Ovary (tissue), 9 donors: Measurements from ENCODE around the gene CCDC177. TPM values are rescaled to one million over a fixed set of nuclear protein-coding genes. Genes with fewer than 3 reads are reported as not detected.
"Not testable (repeated sequence)": the region's sequence is repeated elsewhere in the genome, so short reads cannot be mapped to it uniquely, and the experiment has no call there.

ENCODE experiments used
- DNase-seq, 5 donors: peaks; one replicate each; pipeline ENCODE4 v3.0.0-alpha.2; 2019 to 2020
- H3K27ac ChIP-seq, 2 donors: fragments of 200-600 bp; one replicate each; pipeline versions ENCODE4 v1.5.1 to v1.8.0; 2019 to 2022
- H3K27me3 ChIP-seq: fragments of 200-600 bp; one replicate; pipeline ENCODE4 v1.8.0; 2022
- H3K36me3 ChIP-seq: fragments of 200-600 bp; sonication (generic); one replicate; pipeline ENCODE4 v1.5.1; 2019
- H3K4me1 ChIP-seq: one replicate; pipeline ENCODE4 v1.8.1; 2013; ENCODE audit warnings: mild to moderate bottlenecking, moderate library complexity; ENCODE audit not compliant: insufficient read depth
- H3K4me3 ChIP-seq: fragments of 200-600 bp; sonication (generic); one replicate; pipeline ENCODE4 v1.5.1; 2017
- H3K9me3 ChIP-seq, 2 donors: fragments of 200-600 bp in 1 of 2; sonication (generic) in 1 of 2; one replicate each; pipeline versions ENCODE4 v1.5.1 to v1.8.1; 2013 to 2019; ENCODE audit warnings: mild to moderate bottlenecking in 1 of 2, moderate library complexity in 1 of 2
- CTCF ChIP-seq, 3 donors: fragments of 450-650 bp in 2 of 3; fragments of 200-600 bp in 1 of 3; IDR thresholded peaks; one replicate each; pipeline versions ENCODE4 v1.5.1 to v1.8.0; 2016 to 2022; ENCODE audit warnings: antibody characterized with exemption in 3 of 3, mild to moderate bottlenecking in 1 of 3
- EP300 ChIP-seq: sonication (generic); formaldehyde crosslinking; IDR thresholded peaks from one replicate; pipeline ENCODE4 v1.6.1; 2017; ENCODE audit warnings: antibody characterized with exemption
- POLR2A ChIP-seq: fragments of 450-650 bp; IDR thresholded peaks from one replicate; pipeline ENCODE4 v1.6.1; 2017; ENCODE audit warnings: antibody characterized with exemption, mild to moderate bottlenecking, moderate library complexity
- WGBS, 3 donors: extraction: QIAGEN DNeasy Blood & Tissue Kit in 1 of 3; methylation state at CpG; one replicate each; pipeline versions ENCODE4 v1.1.5 to v1.1.7; 2013 to 2017; 5-methylcytosine and 5-hydroxymethylcytosine counted together
- intact Hi-C, 4 donors: fragments of 100-400 bp; cut with DNase I; formaldehyde crosslinking; loops; one replicate each; pipeline versions ENCODE4 v1.11.0 to v1.15.1; 2022 to 2023
- polyA plus RNA-seq, 2 donors: library from polyadenylated mRNA; stranded (reverse); fragments of 200-250 nt in 1 of 2; fragments of 350-450 nt in 1 of 2; fragmentation: Illumina TruSeq in 1 of 2; extraction: RNeasy Lipid Tissue Mini Kit (QIAGEN cat#74804) in 1 of 2; gene quantifications; one replicate each; pipeline ENCODE4 v1.2.3, GENCODE V29; 2013 to 2014
- total RNA-seq, 7 donors: library from RNA; depleted of rRNA in 2 of 7; stranded (reverse); fragments of >200 nt in 2 of 7; fragmentation: NEBNext Ultra II Directional in 3 of 7; extraction: Animal tissue kit (Norgen Biotek cat#: 25700) in 3 of 7; gene quantifications; one replicate each; pipeline versions ENCODE4 v1.1.0 to v1.2.4, GENCODE V29; 2016 to 2023
- donor health status: DM: no; HTN: no; CAD: no; lungs with moderate emphysema.
- donor health status: DM: no; HTN: no; CAD: no.
- donor health status: Bipolar disorder and iron deficiency.
- donor health status: DM: yes; HTN: yes; CAD: no.
- donor health status: DM: no; HTN: no; CAD: no.
- donor health status: DM: yes; HTN: yes; CAD: no.

CCDC177 gene
- total and polyA plus RNA-seq, 9 donors, result 0.04 TPM; not detected in 8

- H3K36me3 ChIP-seq, result no peaks in the 10 kb centered on the region
- 34 to 45% (median 38%) methylated on average over 8 of the region's 8 CpGs for WGBS, 3 donors
- H3K4me3 ChIP-seq, result peak overlapping the region; percentile 46
- no peaks in the 10 kb centered on the region for H3K27me3 ChIP-seq
- peak overlapping the region; percentile 39 to 72 for H3K27ac ChIP-seq
- no peak for TF ChIP-seq CTCF (IDR thresholded peaks at IDR 0.05)
- no peak for TF ChIP-seq EP300
- no peak for TF ChIP-seq POLR2A
- intact Hi-C loops, result loop anchor here in 2 of 4 donors (5.0 to 10.0 kb wide), 2 partner anchors 105 to 117 kb away; no protein-coding TSS in a partner anchor
- no peaks in the 10 kb centered on the region for H3K9me3 ChIP-seq
- peak in 1 of 5 donors; percentile 23 for DNase-seq
- H3K4me1 ChIP-seq, result peaks cover 10% of the 10 kb centered on the region
Measured at GRCh38 chr14:69610020-69610873, 35.6 kb upstream of the CCDC177 start.

GRCh38 chr14:69606258-69607184, 31.9 kb upstream of the CCDC177 start:
- TF ChIP-seq CTCF (IDR thresholded peaks at IDR 0.05) (no peak), EP300 (no peak), POLR2A (no peak)
- no peaks in the 10 kb centered on the region for H3K27me3 ChIP-seq
- H3K27ac ChIP-seq, result no peak overlapping the region
- H3K4me1 ChIP-seq, result peaks cover 3% of the 10 kb centered on the region
- H3K4me3 ChIP-seq, result no peak overlapping the region
- 84 to 87% (median 87%) methylated on average over 5 of the region's 5 CpGs for WGBS, 3 donors
- DNase-seq, result no peak
- H3K9me3 ChIP-seq, result no peaks in the 10 kb centered on the region
- no peaks in the 10 kb centered on the region for H3K36me3 ChIP-seq
- intact Hi-C loops, result no loop called here

- DNase-seq, result no peak
- H3K36me3 ChIP-seq, result no peaks in the 10 kb centered on the region
- intact Hi-C loops, result no loop called here
- no peak for TF ChIP-seq CTCF (IDR thresholded peaks at IDR 0.05)
- TF ChIP-seq EP300, result no peak
- no peak for TF ChIP-seq POLR2A
- H3K4me3 ChIP-seq, result no peak overlapping the region
- no peak overlapping the region for H3K27ac ChIP-seq
- H3K9me3 ChIP-seq, result no peaks in the 10 kb centered on the region
- H3K4me1 ChIP-seq, result peaks cover 3% of the 10 kb centered on the region
- H3K27me3 ChIP-seq, result no peaks in the 10 kb centered on the region
Measured at GRCh38 chr14:69605738-69606137, 31.1 kb upstream of the CCDC177 start.

- WGBS, 3 donors, result 70 to 76% (median 74%) methylated on average over 3 of the region's 3 CpGs
- intact Hi-C loops, result no loop called here
- no peaks in the 10 kb centered on the region for H3K36me3 ChIP-seq
- no peaks in the 10 kb centered on the region for H3K4me1 ChIP-seq
- H3K4me3 ChIP-seq, result no peak overlapping the region
- TF ChIP-seq POLR2A, result no peak
- H3K27me3 ChIP-seq, result no peaks in the 10 kb centered on the region
- no peaks in the 10 kb centered on the region for H3K9me3 ChIP-seq
- DNase-seq, result no peak
- H3K27ac ChIP-seq, result no peak overlapping the region
Measured at GRCh38 chr14:69600304-69600891, 25.7 kb upstream of the CCDC177 start.

- H3K27me3 ChIP-seq, DNase-seq, H3K4me3 ChIP-seq, H3K27ac ChIP-seq, H3K9me3 ChIP-seq, H3K36me3 ChIP-seq, H3K4me1 ChIP-seq, intact Hi-C loops: not testable (repeated sequence)
- WGBS, 3 donors, result 82 to 95% (median 95%) methylated on average over 5 of the region's 5 CpGs
Measured at GRCh38 chr14:69599431-69599830, 24.8 kb upstream of the CCDC177 start.
